Left lung (tissue), 10 donors: ENCODE results near the gene LDB2. TPM values are rescaled to one million over a fixed set of nuclear protein-coding genes. Genes with fewer than 3 reads are reported as not detected.
A peak's percentile ranks its signal among the peaks of the same experiment; 100 is the strongest.

Experiments used
- ATAC-seq: fragments of 200-7000 bp; cut with Tn5 transposase; one replicate; pipeline ENCODE4 v1.9.1; 2020; ENCODE audit warnings: moderate library complexity
- DNase-seq, 4 donors: peaks; one replicate each; pipeline ENCODE4 v3.0.0-alpha.2; 2013 to 2020
- H3K27ac ChIP-seq, 2 donors: fragments of 200-600 bp; sonication (generic) in 1 of 2; one replicate each; pipeline versions ENCODE4 v1.5.0 to v1.8.0; 2020 to 2021
- H3K27me3 ChIP-seq, 2 donors: fragments of 200-600 bp; sonication (generic) in 1 of 2; one replicate each; pipeline versions ENCODE4 v1.5.0 to v1.8.0; 2020 to 2021
- H3K36me3 ChIP-seq, 2 donors: fragments of 200-600 bp; sonication (generic) in 1 of 2; one replicate each; pipeline versions ENCODE4 v1.5.0 to v1.8.0; 2020 to 2021
- H3K4me1 ChIP-seq, 2 donors: fragments of 200-600 bp; one replicate each; pipeline ENCODE4 v1.8.0; 2021
- H3K4me3 ChIP-seq, 2 donors: fragments of 200-600 bp; sonication (generic) in 1 of 2; one replicate each; pipeline versions ENCODE4 v1.5.0 to v1.8.0; 2020 to 2021; ENCODE audit warnings: mild to moderate bottlenecking in 1 of 2
- H3K9me3 ChIP-seq, 2 donors: fragments of 200-600 bp; sonication (generic) in 1 of 2; one replicate each; pipeline versions ENCODE4 v1.5.0 to v1.8.0; 2020 to 2021
- CTCF ChIP-seq, 2 donors: fragments of 200-600 bp; sonication (generic) in 1 of 2; IDR thresholded peaks; one replicate each; pipeline versions ENCODE4 v1.5.0 to v1.8.0; 2021; ENCODE audit warnings: antibody characterized with exemption in 2 of 2
- intact Hi-C, 2 donors: fragments of 100-400 bp; cut with DNase I; formaldehyde crosslinking; loops; one replicate each; pipeline versions ENCODE4 v1.11.2 to v1.14.2; 2022
- polyA plus RNA-seq, 6 donors: library from polyadenylated mRNA; unstranded; fragments of 120-200 nt; gene quantifications; one replicate each; pipeline ENCODE4 v1.2.1, GENCODE V29; 2013; ENCODE audit not compliant: insufficient read length in 6 of 6
- total RNA-seq, 2 donors: library from RNA; stranded (reverse); fragmentation: NEBNext Ultra II Directional; extraction: Animal tissue kit (Norgen Biotek cat#: 25700); gene quantifications; one replicate each; pipeline ENCODE4 v1.2.1, GENCODE V29; 2021
- donor health status: DM: no; HTN: yes; CAD: no.
- donor health status: DM: no; HTN: no; CAD: no.

The LDB2 gene
- total and polyA plus RNA-seq, 8 donors = 37.7 to 97.0 (median 78.5) TPM

- no peak for TF ChIP-seq CTCF (IDR thresholded peaks at IDR 0.05)
- Histone ChIP-seq H3K4me3 (no peak overlapping the region), H3K27ac (no peak overlapping the region), H3K9me3 (no peaks in the 10 kb centered on the region), H3K27me3 (no peaks in the 10 kb centered on the region), H3K4me1 (no peaks in the 10 kb centered on the region), H3K36me3 (no peaks in the 10 kb centered on the region)
- ATAC-seq (no peak), DNase-seq (peak in 1 of 4 donors; percentile 20)
- intact Hi-C loops = no loop called here
Observed at GRCh38 chr4:16544869-16545268, 353.6 kb downstream of the LDB2 start.

- peak; percentile 83 for ATAC-seq
- Histone ChIP-seq H3K9me3 (no peaks in the 10 kb centered on the region), H3K4me1 (no peaks in the 10 kb centered on the region), H3K27ac (peak overlapping the region in 1 of 2 donors; percentile 33), H3K4me3 (no peak overlapping the region), H3K27me3 (no peaks in the 10 kb centered on the region), H3K36me3 (no peaks in the 10 kb centered on the region)
- intact Hi-C loops = no loop called here
- no peak for TF ChIP-seq CTCF (IDR thresholded peaks at IDR 0.05)
- DNase-seq = peak in 3 of 4 donors; percentile 61 to 94 (median 92)
Observed at GRCh38 chr4:16544251-16544721, 354.2 kb downstream of the LDB2 start.

GRCh38 chr4:16537926-16538325, 360.5 kb downstream of the LDB2 start:
- no peak overlapping the region for H3K27ac ChIP-seq
- DNase-seq = peak in 1 of 4 donors; percentile 50
- intact Hi-C loops = no loop called here
- H3K9me3 ChIP-seq = no peaks in the 10 kb centered on the region
- ATAC-seq = peak; percentile 94
- H3K27me3 ChIP-seq = no peaks in the 10 kb centered on the region
- peaks cover 3 to 12% of the 10 kb centered on the region in 2 donors for H3K4me1 ChIP-seq
- H3K36me3 ChIP-seq = no peaks in the 10 kb centered on the region
- TF ChIP-seq CTCF (IDR thresholded peaks at IDR 0.05) = no peak
- no peak overlapping the region for H3K4me3 ChIP-seq

DNA sequence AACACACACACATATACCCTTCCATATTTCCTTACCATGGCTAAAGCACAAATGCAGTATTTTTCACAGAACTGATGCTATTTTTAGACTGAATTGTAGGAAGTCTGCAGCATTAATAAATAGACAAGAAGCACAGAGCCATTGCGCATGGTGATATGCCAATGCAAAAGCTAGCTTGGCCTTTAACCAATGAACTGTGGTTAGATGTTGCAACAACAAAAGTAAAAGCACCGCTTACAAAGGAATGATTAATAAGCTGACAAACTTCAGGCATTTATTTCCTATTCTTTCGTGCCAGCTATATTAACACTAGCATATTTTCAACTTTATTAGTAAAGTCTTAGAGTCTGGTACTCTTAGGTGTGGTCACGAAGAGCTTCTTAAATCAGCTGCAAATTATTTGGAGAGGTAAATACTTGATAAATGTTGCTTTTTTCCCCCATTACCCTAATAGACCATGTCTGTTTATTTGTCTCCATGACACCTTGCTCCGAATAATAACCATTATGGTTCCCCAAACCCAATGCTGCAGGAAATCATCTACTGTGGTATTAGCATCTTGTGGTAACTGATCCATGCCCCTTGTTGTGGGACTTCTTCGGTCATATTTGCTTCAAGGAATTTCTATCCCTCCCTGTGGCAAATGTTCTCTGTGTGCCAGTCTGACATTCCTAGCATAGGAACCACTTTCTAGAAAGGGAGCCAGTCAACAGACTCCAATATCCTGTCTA, 366.0 kb downstream of the LDB2 start:
- no peaks in the 10 kb centered on the region for H3K27me3 ChIP-seq
- peaks cover 3 to 30% of the 10 kb centered on the region in 2 donors for H3K4me1 ChIP-seq
- intact Hi-C loops = no loop called here
- H3K9me3 ChIP-seq = no peaks in the 10 kb centered on the region
- ATAC-seq (peak; percentile 58), DNase-seq (peak in 2 of 4 donors; percentile 53 to 75)
- no peaks in the 10 kb centered on the region for H3K36me3 ChIP-seq
- peak overlapping the region; percentile 6 to 33 for H3K27ac ChIP-seq
- no peak for TF ChIP-seq CTCF (IDR thresholded peaks at IDR 0.05)
- H3K4me3 ChIP-seq = no peak overlapping the region

GRCh38 chr4:16530688-16531635, 367.5 kb downstream of the LDB2 start:
- ATAC-seq = peak; percentile 36
- intact Hi-C loops = no loop called here
- H3K4me1 ChIP-seq = peaks cover 3 to 25% of the 10 kb centered on the region in 2 donors
- no peak for TF ChIP-seq CTCF (IDR thresholded peaks at IDR 0.05)
- peak overlapping the region; percentile 14 to 16 for H3K27ac ChIP-seq
- no peak overlapping the region for H3K4me3 ChIP-seq
- no peaks in the 10 kb centered on the region for H3K9me3 ChIP-seq
- H3K27me3 ChIP-seq = no peaks in the 10 kb centered on the region
- DNase-seq = no peak
- H3K36me3 ChIP-seq = no peaks in the 10 kb centered on the region
